Epithelial cell of esophagus (primary cell): ENCODE data around the gene S100B.

Source experiments
- DNase-seq: peaks from one replicate; pipeline ENCODE4 v3.0.0; 2010; ENCODE audit warnings: low read depth
- H3K4me3 ChIP-seq: 2 replicates; pipeline ENCODE4 v1.5.1; 2011; ENCODE audit warnings: mild to moderate bottlenecking, low read length, control low read depth
- TF ChIP-seq, protein P1 (sequence below): IDR thresholded peaks from 2 replicates; pipeline ENCODE4 v1.5.1; 2011; ENCODE audit warnings: low read depth, mild to moderate bottlenecking, low read length, control low read depth, inconsistent platforms; ENCODE audit not compliant: insufficient read depth; ENCODE audit errors: missing control alignments

The S100B gene

DNA sequence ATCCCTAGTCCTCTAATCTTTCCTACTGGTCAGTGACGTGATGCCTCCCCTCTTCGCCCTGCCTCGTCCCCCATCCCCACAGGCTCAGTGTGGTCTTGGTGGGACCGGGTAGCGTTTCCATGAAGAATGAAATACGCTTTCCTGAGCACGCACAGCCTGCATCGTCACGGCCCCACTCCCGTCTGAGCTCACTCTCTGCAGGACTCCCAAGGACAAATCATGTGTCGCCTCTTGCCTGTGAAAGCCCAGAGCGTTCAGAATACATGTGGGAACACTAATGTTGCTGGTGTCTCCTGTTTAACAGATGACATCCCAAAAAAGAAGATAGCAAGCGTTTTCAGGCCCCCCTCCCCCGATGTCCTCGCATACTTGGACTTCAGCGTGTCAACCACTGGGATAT is 49.2 kb downstream of the S100B start:
- DNase-seq: no peak
- no peak overlapping the region for H3K4me3 ChIP-seq
- TF ChIP-seq, protein P1, sequence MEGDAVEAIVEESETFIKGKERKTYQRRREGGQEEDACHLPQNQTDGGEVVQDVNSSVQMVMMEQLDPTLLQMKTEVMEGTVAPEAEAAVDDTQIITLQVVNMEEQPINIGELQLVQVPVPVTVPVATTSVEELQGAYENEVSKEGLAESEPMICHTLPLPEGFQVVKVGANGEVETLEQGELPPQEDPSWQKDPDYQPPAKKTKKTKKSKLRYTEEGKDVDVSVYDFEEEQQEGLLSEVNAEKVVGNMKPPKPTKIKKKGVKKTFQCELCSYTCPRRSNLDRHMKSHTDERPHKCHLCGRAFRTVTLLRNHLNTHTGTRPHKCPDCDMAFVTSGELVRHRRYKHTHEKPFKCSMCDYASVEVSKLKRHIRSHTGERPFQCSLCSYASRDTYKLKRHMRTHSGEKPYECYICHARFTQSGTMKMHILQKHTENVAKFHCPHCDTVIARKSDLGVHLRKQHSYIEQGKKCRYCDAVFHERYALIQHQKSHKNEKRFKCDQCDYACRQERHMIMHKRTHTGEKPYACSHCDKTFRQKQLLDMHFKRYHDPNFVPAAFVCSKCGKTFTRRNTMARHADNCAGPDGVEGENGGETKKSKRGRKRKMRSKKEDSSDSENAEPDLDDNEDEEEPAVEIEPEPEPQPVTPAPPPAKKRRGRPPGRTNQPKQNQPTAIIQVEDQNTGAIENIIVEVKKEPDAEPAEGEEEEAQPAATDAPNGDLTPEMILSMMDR: no peak

DNA sequence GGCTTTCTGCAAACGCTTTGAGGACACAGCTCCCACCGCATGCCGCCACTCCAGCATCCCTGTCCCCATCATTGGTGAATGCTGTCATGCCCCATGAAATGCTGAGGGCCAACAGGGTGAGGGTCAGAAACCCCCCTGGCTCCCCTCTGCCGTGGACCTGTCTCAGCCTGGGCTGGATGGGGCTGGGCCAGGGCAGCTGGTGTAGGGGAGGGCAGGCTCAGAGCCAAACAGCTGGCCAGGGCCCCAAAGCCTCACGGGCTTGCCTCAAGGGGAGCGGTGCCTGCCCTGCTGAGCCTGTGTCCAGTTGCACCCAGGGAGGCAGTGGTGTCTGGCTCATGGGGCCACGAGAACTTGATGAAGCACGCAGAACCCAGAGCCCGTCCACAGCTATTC is 49.7 kb downstream of the S100B start:
- DNase-seq: no peak
- TF ChIP-seq, protein P1: no peak
- H3K4me3 ChIP-seq: no peak overlapping the region

DNA sequence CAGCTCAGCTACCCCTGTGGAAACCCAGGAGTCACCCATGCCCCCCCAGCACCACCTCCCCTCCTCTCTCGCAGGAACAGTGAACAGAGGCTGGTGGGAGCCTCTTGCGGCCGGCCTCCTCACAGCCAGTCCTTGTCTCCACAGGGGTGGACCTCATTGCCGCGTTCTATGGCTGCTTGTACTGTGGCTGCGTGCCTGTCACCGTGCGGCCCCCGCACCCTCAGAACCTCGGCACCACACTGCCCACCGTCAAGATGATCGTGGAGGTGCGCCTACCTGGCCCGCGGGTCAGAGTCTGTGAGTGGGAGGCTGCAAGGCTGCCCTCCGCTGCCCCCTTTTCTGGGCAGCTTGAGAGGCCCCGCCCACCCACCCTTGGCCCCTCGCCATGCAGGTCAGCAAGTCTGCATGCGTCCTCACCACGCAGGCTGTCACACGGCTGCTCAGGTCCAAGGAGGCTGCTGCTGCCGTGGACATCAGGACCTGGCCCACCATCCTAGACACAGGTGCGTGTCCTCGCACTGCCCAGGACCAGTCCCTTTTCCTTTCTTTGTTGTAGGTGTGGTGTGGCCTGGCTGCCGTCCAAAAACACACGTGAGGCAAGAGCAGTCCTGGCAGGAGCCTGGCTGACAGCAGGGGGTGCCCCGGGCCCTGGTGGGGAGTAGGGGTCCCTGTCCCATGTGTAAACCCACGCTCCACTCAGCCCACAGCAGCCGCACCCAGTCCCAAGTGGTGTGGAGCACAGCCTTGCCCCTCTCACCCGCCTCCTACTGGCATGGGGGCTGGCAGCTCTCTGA is 50.3 kb downstream of the S100B start:
- TF ChIP-seq, protein P1: no peak
- no peak for DNase-seq
- H3K4me3 ChIP-seq: no peak overlapping the region

DNA sequence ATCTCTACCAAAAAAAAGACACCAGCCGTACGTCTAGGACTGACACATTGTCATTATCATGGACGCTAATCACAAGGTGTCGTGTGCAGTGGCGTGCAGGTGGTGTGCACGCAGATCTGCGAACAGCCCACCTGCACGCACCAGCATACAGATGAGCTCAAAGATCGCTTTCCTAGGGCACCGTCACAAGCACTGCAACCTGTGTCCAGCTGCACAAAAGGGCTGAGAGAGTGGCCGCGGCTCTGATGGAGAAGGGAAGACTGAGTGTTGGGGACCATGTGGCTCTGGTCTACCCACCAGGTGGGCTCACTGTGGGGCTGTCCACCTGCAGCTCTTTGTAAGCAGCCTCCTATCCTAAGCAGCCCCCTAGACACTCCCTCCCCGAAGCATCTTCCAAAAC is 50.9 kb downstream of the S100B start:
- no peak for DNase-seq
- TF ChIP-seq, protein P1: no peak
- no peak overlapping the region for H3K4me3 ChIP-seq

DNA sequence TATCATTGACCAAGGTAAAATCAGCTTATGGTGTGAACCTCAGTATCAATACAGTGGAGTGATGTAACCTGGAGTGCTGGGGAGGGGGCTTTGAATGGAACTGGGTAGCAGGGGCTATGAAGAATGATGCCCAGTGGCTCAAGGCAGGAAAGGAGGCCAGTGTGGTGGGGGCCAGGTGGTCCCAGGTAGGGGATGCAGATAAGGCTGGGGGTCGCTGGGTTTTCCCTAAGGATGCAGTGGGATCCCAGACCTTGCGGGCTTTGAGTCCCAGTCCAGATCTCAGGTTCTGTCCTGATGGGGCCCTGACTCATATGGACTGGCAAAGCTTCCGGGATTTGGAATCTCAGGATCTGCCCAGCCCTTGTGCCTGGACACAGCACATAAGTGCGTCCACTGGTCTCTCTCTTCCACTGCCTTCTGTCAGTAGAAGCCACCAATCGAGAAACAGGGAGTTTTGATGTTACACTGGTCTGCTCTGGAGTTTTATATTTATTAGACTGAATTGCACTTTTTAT is 52.0 kb downstream of the S100B start:
- TF ChIP-seq, protein P1: no peak
- DNase-seq: no peak
- no peak overlapping the region for H3K4me3 ChIP-seq

DNA sequence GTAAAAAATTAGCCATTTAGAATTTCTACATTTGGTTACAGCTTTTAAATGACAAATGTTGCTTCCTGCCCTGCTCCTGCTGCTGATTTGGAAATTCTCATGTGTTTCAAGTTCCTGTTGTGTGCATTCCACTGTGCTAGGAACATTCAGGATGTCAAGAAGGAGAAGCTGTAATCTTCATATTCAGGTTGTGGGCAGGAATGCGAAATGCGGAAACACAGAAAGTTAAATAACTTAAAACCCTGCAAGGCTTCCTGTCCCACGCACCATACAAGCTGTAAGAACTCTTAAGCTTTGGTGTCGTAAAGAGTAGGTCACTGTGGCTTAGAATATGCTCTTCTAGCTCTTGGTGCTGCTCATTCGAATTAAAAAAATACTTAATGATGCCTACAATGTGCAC is 52.6 kb downstream of the S100B start:
- DNase-seq: no peak
- TF ChIP-seq, protein P1: no peak

More for the DNA sequence above, 52.6 kb downstream of the S100B start:
- H3K4me3 ChIP-seq: no peak overlapping the region
